ENCODE results near the gene CCND1. TPM values are rescaled to one million over a fixed set of nuclear protein-coding genes. Genes with fewer than 3 reads are reported as not detected.

Gene CCND1
- total RNA-seq, 1 donor from 2014 or later, result 112 TPM

- DNase-seq (ENCODE audit: extremely low spot score in 2 of 2), result no peak
- H3K4me3 ChIP-seq, result no peak overlapping the region
- H3K36me3 ChIP-seq, result no peaks in the 10 kb centered on the region
- H3K27me3 ChIP-seq, result peaks cover 4% of the 10 kb centered on the region
- no peaks in the 10 kb centered on the region for H3K9me3 ChIP-seq
- intact Hi-C loops (cut with DNase I), result no loop called here
- TF ChIP-seq POLR2A (IDR thresholded peaks at IDR 0.05) (no peak), CTCF (IDR thresholded peaks at IDR 0.05) (no peak), POLR2AphosphoS5 (IDR thresholded peaks at IDR 0.05; ENCODE audit: insufficient read depth in 1 of 2, low read depth in 1 of 2) (no peak)
- H3K4me1 ChIP-seq, result no peaks in the 10 kb centered on the region
- H3K27ac ChIP-seq, result no peak overlapping the region
Observed at GRCh38 chr11:69697861-69698260, 56.9 kb downstream of the CCND1 start.

GRCh38 chr11:69698362-69698761, 57.4 kb downstream of the CCND1 start:
- Histone ChIP-seq H3K36me3 (no peaks in the 10 kb centered on the region), H3K27ac (no peak overlapping the region), H3K4me3 (no peak overlapping the region), H3K4me1 (no peaks in the 10 kb centered on the region), H3K27me3 (peaks cover 9% of the 10 kb centered on the region), H3K9me3 (no peaks in the 10 kb centered on the region)
- TF ChIP-seq POLR2AphosphoS5 (IDR thresholded peaks at IDR 0.05; ENCODE audit: insufficient read depth in 1 of 2, low read depth in 1 of 2) (no peak), POLR2A (IDR thresholded peaks at IDR 0.05) (no peak)
- intact Hi-C loops (cut with DNase I), result no loop called here
- DNase-seq (ENCODE audit: extremely low spot score in 2 of 2), result no peak

GRCh38 chr11:69699213-69699612, 58.3 kb downstream of the CCND1 start:
- Histone ChIP-seq H3K4me3 (no peak overlapping the region), H3K9me3 (no peaks in the 10 kb centered on the region), H3K27ac (no peak overlapping the region), H3K36me3 (no peaks in the 10 kb centered on the region), H3K27me3 (peaks cover 13% of the 10 kb centered on the region), H3K4me1 (peaks cover 8% of the 10 kb centered on the region)
- DNase-seq (ENCODE audit: extremely low spot score in 2 of 2), result no peak
- intact Hi-C loops (cut with DNase I), result no loop called here
- TF ChIP-seq POLR2AphosphoS5 (IDR thresholded peaks at IDR 0.05; ENCODE audit: insufficient read depth in 1 of 2, low read depth in 1 of 2) (no peak), CTCF (IDR thresholded peaks at IDR 0.05) (no peak), POLR2A (IDR thresholded peaks at IDR 0.05) (no peak)

DNA sequence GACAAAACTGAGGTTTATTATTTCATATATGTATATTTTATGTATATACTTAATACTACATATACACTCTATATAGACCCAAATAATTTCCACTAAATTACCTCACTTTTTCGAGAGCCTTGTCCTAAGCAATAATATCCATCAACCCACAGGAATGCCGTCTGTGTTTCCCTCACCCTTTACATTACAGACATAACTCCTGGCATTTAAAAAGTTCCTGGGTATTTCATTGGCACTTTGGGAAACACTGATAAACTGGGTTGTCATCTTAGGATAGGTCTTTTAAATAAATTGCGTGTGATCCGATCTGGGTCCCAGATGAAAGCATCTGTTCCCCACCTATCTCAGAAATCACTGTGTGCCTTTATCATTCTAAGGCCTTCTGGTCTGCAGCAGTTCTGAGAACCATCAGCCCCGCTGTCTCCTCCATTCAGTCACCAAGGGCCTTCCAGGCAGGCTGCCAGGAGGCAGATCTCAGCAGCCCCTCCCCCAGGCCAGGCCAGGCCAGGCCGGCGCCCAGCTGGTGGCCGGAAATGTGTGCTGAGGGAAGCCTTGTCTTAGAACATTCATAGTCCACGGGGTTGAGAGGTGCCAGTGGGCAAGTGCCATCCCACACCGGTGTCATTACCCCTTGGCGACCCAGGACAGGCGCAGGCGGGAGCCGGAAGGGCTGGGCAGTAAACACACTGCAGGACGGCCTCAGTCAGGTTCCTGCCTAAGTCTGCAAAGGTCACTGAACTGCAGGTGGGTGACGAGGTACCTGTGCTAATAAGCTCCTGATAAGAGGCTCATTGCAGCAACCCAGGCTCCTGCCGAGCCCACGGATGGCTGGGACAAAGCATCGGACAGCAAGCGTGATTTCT, 59.6 kb downstream of the CCND1 start:
- H3K9me3 ChIP-seq, result no peaks in the 10 kb centered on the region
- H3K27ac ChIP-seq, result no peak overlapping the region
- no peak for DNase-seq (ENCODE audit: extremely low spot score in 2 of 2)
- H3K36me3 ChIP-seq, result no peaks in the 10 kb centered on the region
- TF ChIP-seq CTCF (IDR thresholded peaks at IDR 0.05), result no peak
- TF ChIP-seq POLR2AphosphoS5 (IDR thresholded peaks at IDR 0.05; ENCODE audit: insufficient read depth in 1 of 2, low read depth in 1 of 2), result no peak
- no peak for TF ChIP-seq POLR2A (IDR thresholded peaks at IDR 0.05)
- H3K4me3 ChIP-seq, result no peak overlapping the region
- H3K4me1 ChIP-seq, result peaks cover 15% of the 10 kb centered on the region
- intact Hi-C loops (cut with DNase I), result no loop called here
- peaks cover 13% of the 10 kb centered on the region for H3K27me3 ChIP-seq

DNA sequence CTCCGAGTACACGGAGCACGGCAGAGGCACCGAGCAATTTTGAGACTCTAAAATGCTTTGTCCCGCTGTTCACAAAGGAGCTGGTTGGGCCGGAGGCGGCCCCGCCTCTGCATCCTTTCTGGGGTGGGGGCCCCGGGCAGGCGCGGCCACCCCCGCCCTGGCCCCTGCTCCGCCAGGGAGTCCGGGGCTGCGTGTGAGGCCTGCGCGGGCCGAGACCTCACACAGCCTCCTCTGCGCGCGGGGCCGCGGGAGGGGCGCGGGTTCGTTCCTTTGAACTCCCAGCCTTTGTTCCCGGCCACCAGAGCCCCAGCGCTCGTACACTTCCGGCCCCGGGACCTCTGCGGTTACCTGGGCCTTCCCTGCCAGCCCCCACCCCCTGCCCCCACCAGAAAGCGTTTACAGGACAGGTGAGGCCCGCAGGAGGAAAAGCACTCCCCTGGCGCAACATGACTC, 61.3 kb downstream of the CCND1 start:
- DNase-seq (ENCODE audit: extremely low spot score in 2 of 2), result no peak
- Histone ChIP-seq H3K36me3 (no peaks in the 10 kb centered on the region), H3K9me3 (no peaks in the 10 kb centered on the region), H3K27ac (no peak overlapping the region), H3K27me3 (peaks cover 13% of the 10 kb centered on the region), H3K4me3 (no peak overlapping the region), H3K4me1 (peaks cover 15% of the 10 kb centered on the region)
- intact Hi-C loops (cut with DNase I), result no loop called here
- no peak for TF ChIP-seq CTCF (IDR thresholded peaks at IDR 0.05)
- no peak for TF ChIP-seq POLR2A (IDR thresholded peaks at IDR 0.05)
- TF ChIP-seq POLR2AphosphoS5 (IDR thresholded peaks at IDR 0.05; ENCODE audit: insufficient read depth in 1 of 2, low read depth in 1 of 2), result no peak

All from vagina (tissue), 2 donors.